GM12878 (cell line): ENCODE results near the gene RRAGD. TPM values are rescaled to one million over a fixed set of nuclear protein-coding genes. Genes with fewer than 3 reads are reported as not detected.

ENCODE experiments used
- ATAC-seq: fragments of 200-7000 bp; cut with Tn5 transposase; 3 replicates; pipeline ENCODE4 v1.9.1; 2020; ENCODE audit warnings: mild to moderate bottlenecking, moderate library complexity
- BruUV-seq: library from RNA; stranded (reverse); fragments of 400-500 nt; replicated peaks from 2 replicates; lab custom pipeline; 2021; lab: Mats Ljungman, UMichigan
- CTCF ChIA-PET: fragments of 300-600 bp; sonication (Branson Sonifier 250); formaldehyde crosslinking; extraction: SDS; loops from one replicate; lab custom pipeline; 2021; ENCODE audit warnings: inconsistent platforms; lab: Yijun Ruan, JAX
- POLR2A ChIA-PET: fragments of 350-600 bp; formaldehyde crosslinking; extraction: SDS; loops from one replicate; lab custom pipeline; 2021; ENCODE audit warnings: inconsistent platforms; lab: Charles Lee
- RAD21 ChIA-PET: fragments of 300-600 bp; sonication (Branson Sonifier 250); formaldehyde crosslinking; loops from one replicate; lab custom pipeline; 2023; ENCODE audit warnings: antibody characterized with exemption; ENCODE audit not compliant: unreplicated experiment; lab: Charles Lee
- SMC1A ChIA-PET: fragments of 300-600 bp; sonication (Branson Sonifier 250); formaldehyde crosslinking; loops from one replicate; lab custom pipeline; 2023; ENCODE audit not compliant: unreplicated experiment, uncharacterized antibody; lab: Charles Lee
- DNase-seq: peaks from one replicate; pipeline ENCODE4 v3.0.0-alpha.2; 2011; ENCODE audit warnings: low read depth, low spot score
- FAIRE-seq: peaks from 3 replicates; lab custom pipeline; 2011; peaks lifted over from hg19 to GRCh38; lab: Jason Lieb, UNC
- H2AFZ ChIP-seq: 2 replicates; pipeline ENCODE4 v1.6.0; 2011; ENCODE audit warnings: low read depth, low read length, control low read depth; ENCODE audit not compliant: control insufficient read depth
- H3K27ac ChIP-seq: 2 replicates; pipeline ENCODE4 v1.5.1; 2011; ENCODE audit warnings: control low read depth; ENCODE audit not compliant: control insufficient read depth, insufficient read depth
- H3K27me3 ChIP-seq, 2 experiments: replicated peaks in 1 of 2; 2 replicates each; pipeline versions ENCODE4 v1.6.0 to v1.6.1; 2011; ENCODE audit warnings: low read length in 1 of 2; ENCODE audit not compliant: control insufficient read depth in 2 of 2, insufficient read depth in 2 of 2
- H3K36me3 ChIP-seq, 2 experiments: 2 replicates each; pipeline ENCODE4 v1.5.1; 2011; ENCODE audit warnings: low read length in 1 of 2; ENCODE audit not compliant: control insufficient read depth in 2 of 2, insufficient read depth in 2 of 2
- H3K4me1 ChIP-seq: 2 replicates; pipeline ENCODE4 v1.6.1; 2011; ENCODE audit warnings: mild to moderate bottlenecking, low read length, moderate library complexity, mixed read lengths; ENCODE audit not compliant: control insufficient read depth, insufficient read depth
- H3K4me2 ChIP-seq: 2 replicates; pipeline ENCODE4 v1.6.0; 2011; ENCODE audit warnings: control low read depth; ENCODE audit not compliant: control insufficient read depth, insufficient read depth
- H3K4me3 ChIP-seq: fragments of 200-600 bp; sonication (generic); 2 replicates; pipeline ENCODE4 v1.5.1; 2016
- H3K79me2 ChIP-seq: 2 replicates; pipeline ENCODE4 v1.6.0; 2011; ENCODE audit warnings: low read length; ENCODE audit not compliant: control insufficient read depth, insufficient read depth
- H3K9ac ChIP-seq: 2 replicates; pipeline ENCODE4 v1.8.0; 2011; ENCODE audit warnings: low read length, control low read depth, mixed read lengths; ENCODE audit not compliant: control insufficient read depth, insufficient read depth
- H3K9me3 ChIP-seq: replicated peaks from 3 replicates; pipeline ENCODE4 v1.5.1; 2011; ENCODE audit warnings: mild to moderate bottlenecking, low read length; ENCODE audit not compliant: control insufficient read depth, insufficient read depth
- H4K20me1 ChIP-seq: 2 replicates; pipeline ENCODE4 v1.6.0; 2011; ENCODE audit not compliant: control insufficient read depth, insufficient read depth
- BACH1 ChIP-seq: fragments of 450-650 bp; IDR thresholded peaks from 2 replicates; pipeline ENCODE4 v1.6.1; 2017; ENCODE audit warnings: mild to moderate bottlenecking, borderline replicate concordance
- BCL3 ChIP-seq: IDR thresholded peaks from 2 replicates; pipeline ENCODE4 v1.6.1; 2011; ENCODE audit warnings: borderline replicate concordance, low read depth, mild to moderate bottlenecking, moderate library complexity, low read length; ENCODE audit not compliant: insufficient read depth, poor library complexity, severe bottlenecking
- BMI1 ChIP-seq: fragments of 450-650 bp; IDR thresholded peaks from 2 replicates; pipeline ENCODE4 v1.6.1; 2016; ENCODE audit warnings: mild to moderate bottlenecking, moderate library complexity, borderline replicate concordance
- EED ChIP-seq: sonication (generic); IDR thresholded peaks from 2 replicates; pipeline ENCODE4 v1.6.1; 2016; ENCODE audit warnings: antibody characterized with exemption, low read depth
- ETV6 ChIP-seq, 2 experiments: fragments of 450-650 bp in 1 of 2; IDR thresholded peaks in 1 of 2; conservative IDR thresholded peaks in 1 of 2; 2 replicates each; pipeline ENCODE4 v1.6.1; 2014; ENCODE audit warnings: antibody characterized with exemption in 1 of 2, borderline replicate concordance in 1 of 2, low read depth in 1 of 2, mild to moderate bottlenecking in 1 of 2, moderate library complexity in 1 of 2
- GABPA ChIP-seq: IDR thresholded peaks from 2 replicates; pipeline ENCODE4 v1.6.1; 2014; ENCODE audit warnings: antibody characterized with exemption, low read depth, mild to moderate bottlenecking, inconsistent platforms
- KDM1A ChIP-seq: fragments of 200-600 bp; sonication (generic); IDR thresholded peaks from 2 replicates; pipeline ENCODE4 v1.6.1; 2016; ENCODE audit warnings: borderline replicate concordance
- KLF5 ChIP-seq: fragments of 450-650 bp; IDR thresholded peaks from 2 replicates; pipeline ENCODE4 v1.6.1; 2014; ENCODE audit warnings: mild to moderate bottlenecking; ENCODE audit not compliant: partially characterized antibody
- RAD21 ChIP-seq: IDR thresholded peaks from 2 replicates; pipeline ENCODE4 v1.6.1; 2011; ENCODE audit warnings: mild to moderate bottlenecking, low read depth, low read length, moderate library complexity; ENCODE audit not compliant: insufficient read depth
- RELB ChIP-seq: fragments of 450-650 bp; IDR thresholded peaks from 2 replicates; pipeline ENCODE4 v1.6.1; 2017; ENCODE audit warnings: low read depth, mild to moderate bottlenecking, moderate library complexity
- SMARCA5 ChIP-seq: fragments of 450-650 bp; IDR thresholded peaks from 2 replicates; pipeline ENCODE4 v1.6.1; 2017; ENCODE audit warnings: mild to moderate bottlenecking
- SREBF2 ChIP-seq: IDR thresholded peaks from 2 replicates; pipeline ENCODE4 v1.6.1; 2012; ENCODE audit warnings: mild to moderate bottlenecking, low read length
- USF2 ChIP-seq: IDR thresholded peaks from 2 replicates; pipeline ENCODE4 v1.6.1; 2011; ENCODE audit warnings: low read depth, low read length, improper control_type of control experiment, borderline replicate concordance
- WRNIP1 ChIP-seq: IDR thresholded peaks from 2 replicates; pipeline ENCODE4 v1.6.1; 2011; ENCODE audit warnings: low read depth, low read length, improper control_type of control experiment, borderline replicate concordance
- WGBS: methylation state at CpG from one replicate; pipeline ENCODE4 v1.1.6; 2016; ENCODE audit warnings: low lambda C conversion rate; ENCODE audit not compliant: insufficient replicate concordance, insufficient coverage; ENCODE audit errors: missing lambda C conversion rate; 5-methylcytosine and 5-hydroxymethylcytosine counted together
- in situ Hi-C: fragments of 300-500 bp; cut with MboI; formaldehyde crosslinking; loops from 9 replicates; pipeline ENCODE4 v1.14.3; 2018; ENCODE audit warnings: mixed read lengths
- intact Hi-C: fragments of 100-400 bp; cut with micrococcal nuclease; formaldehyde crosslinking; loops from one replicate; pipeline ENCODE4 v1.14.2; 2022; ENCODE audit not compliant: unreplicated experiment
- polyA plus RNA-seq, 11 experiments: library from polyadenylated mRNA; depleted of rRNA in 4 of 11; unstranded in 6 of 11; stranded (reverse) in 5 of 11; fragments of >200 nt; fragmentation: Nextera tagmentation in 4 of 11; fragmentation: Illumina TruSeq in 1 of 11; extraction: Ambion mirVana in 4 of 11; extraction: Trizol in 1 of 11; gene quantifications; 1 replicate in 1 of 11; 2 replicates in 10 of 11; pipeline versions ENCODE4 v1.2.1 to v1.2.3, GENCODE V29; 2011 to 2016; ENCODE audit warnings: inconsistent platforms in 2 of 11, missing spikeins in 2 of 11, low read depth in 1 of 11
- total RNA-seq, 4 experiments: library from RNA; depleted of rRNA in 3 of 4; stranded (reverse); fragments of >200 nt in 3 of 4; fragmentation: Illumina TruSeq in 1 of 4; extraction: Trizol in 1 of 4; gene quantifications; 2 replicates each; pipeline versions ENCODE4 v1.2.1 to v1.2.3, GENCODE V29; 2013 to 2021

RRAGD gene
- total and polyA plus RNA-seq, 10 of the 15 experiments (the other 5 are each of a cell fraction or from before 2014, with no cell fraction given), result 4.6 to 17.4 (median 8.5) TPM

- TF ChIP-seq BACH1, result no peak
- no peak for TF ChIP-seq BMI1
- TF ChIP-seq WRNIP1, result no peak
These were observed 4.7 kb upstream of the RRAGD start (continued) for GRCh38 chr6:89416796-89417195.

- no peak overlapping the region for H2AFZ ChIP-seq
- peaks cover 20% of the 10 kb centered on the region for H3K79me2 ChIP-seq
- H3K9ac ChIP-seq, result no peak overlapping the region
- no peaks in the 10 kb centered on the region for H3K4me1 ChIP-seq
- in situ Hi-C loops (no loop called here), intact Hi-C loops (no loop called here)
- H3K27ac ChIP-seq, result no peak overlapping the region
- BruUV-seq, result no TSS peak
- no peaks in the 10 kb centered on the region for H3K36me3 ChIP-seq
- SMC1A ChIA-PET, result interaction anchor here (2.1 to 2.3 kb wide), 2 partner anchors 17 to 43 kb away, joined by 5 to 10 read pairs; no protein-coding TSS in a partner anchor
- FAIRE-seq (no peak), ATAC-seq (no peak), DNase-seq (no peak)
- RAD21 ChIA-PET, result interaction anchor here (0.7 kb wide), 1 partner anchor 525 kb away, joined by 3 read pairs; no protein-coding TSS in a partner anchor
- H3K4me3 ChIP-seq, result no peak overlapping the region
- WGBS, result 73% methylated on average over 2 of the region's 2 CpGs
- POLR2A ChIA-PET, result no interaction called here
- CTCF ChIA-PET, result interaction anchor here (1.4 to 4.7 kb wide), 2 partner anchors 17 to 43 kb away, joined by 3 to 20 read pairs; no protein-coding TSS in a partner anchor
- no peaks in the 10 kb centered on the region; a peak in 1 of 4 replicates for H3K27me3 ChIP-seq
- H3K9me3 ChIP-seq, result no peaks in the 10 kb centered on the region
- H4K20me1 ChIP-seq, result no peaks in the 10 kb centered on the region
- no peak for TF ChIP-seq RELB
- no peak for TF ChIP-seq RAD21
- no peak for TF ChIP-seq BCL3
- TF ChIP-seq SMARCA5, result no peak
- no peak for TF ChIP-seq ETV6 (conservative IDR thresholded peaks at IDR 0.05 in 1 of 2, IDR thresholded peaks at IDR 0.05 in 1 of 2; ENCODE audit: borderline replicate concordance in 1 of 2, low read depth in 1 of 2)
- no peak for TF ChIP-seq KLF5
- no peak for TF ChIP-seq KDM1A
- no peak for TF ChIP-seq EED
- no peak for TF ChIP-seq GABPA
- no peak for TF ChIP-seq USF2
- TF ChIP-seq SREBF2, result no peak
- TF ChIP-seq, all 136 proteins: peak for 0
- no peak overlapping the region for H3K4me2 ChIP-seq
These were observed 3.1 kb upstream of the RRAGD start for GRCh38 chr6:89415185-89415584.
